Caco-2 (cell line): ENCODE results near the gene SAMD4A. TPM values are rescaled to one million over a fixed set of nuclear protein-coding genes. Genes with fewer than 3 reads are reported as not detected.

Experiments
- BruUV-seq: library from RNA; stranded (reverse); fragments of 400-500 nt; replicated peaks from 2 replicates; lab custom pipeline; 2021; lab: Mats Ljungman, UMichigan
- CTCF ChIA-PET: fragments of 300-600 bp; sonication (Branson Sonifier 250); formaldehyde crosslinking; loops from one replicate; lab custom pipeline; 2022; ENCODE audit warnings: antibody characterized with exemption; lab: Charles Lee
- POLR2A ChIA-PET: fragments of 300-600 bp; sonication (Branson Sonifier 250); formaldehyde crosslinking; loops from one replicate; lab custom pipeline; 2022; ENCODE audit warnings: antibody characterized with exemption; lab: Charles Lee
- DNase-seq, 2 experiments: peaks; one replicate each; pipeline versions ENCODE4 v3.0.0 to v3.0.0-alpha.2; 2020 to 2022
- H3K27me3 ChIP-seq: replicated peaks from 2 replicates; pipeline ENCODE4 v1.6.0; 2011; ENCODE audit warnings: low read length; ENCODE audit not compliant: control insufficient read depth, insufficient read depth
- H3K36me3 ChIP-seq: 2 replicates; pipeline ENCODE4 v1.5.1; 2011; ENCODE audit warnings: low read length; ENCODE audit not compliant: control insufficient read depth, insufficient read depth
- H3K4me1 ChIP-seq: fragments of 250-450 bp; sonication (Bioruptor Pico); 2 replicates; pipeline ENCODE4 v1.5.1; 2020; ENCODE audit warnings: mild to moderate bottlenecking
- H3K4me3 ChIP-seq: 2 replicates; pipeline ENCODE4 v1.5.1; 2011; ENCODE audit warnings: low read depth, mild to moderate bottlenecking, control low read depth, low read length
- H3K9me3 ChIP-seq: fragments of 250-450 bp; sonication (Bioruptor Pico); 2 replicates; pipeline ENCODE4 v1.5.1; 2020; ENCODE audit warnings: mild to moderate bottlenecking, moderate library complexity
- H3K27ac Mint-ChIP-seq: one replicate; pipeline ENCODE4 v1.8.0; 2022; ENCODE audit warnings: mixed read lengths; ENCODE audit not compliant: unreplicated experiment
- H3K27me3 Mint-ChIP-seq: one replicate; pipeline ENCODE4 v1.8.0; 2022; ENCODE audit warnings: mixed read lengths; ENCODE audit not compliant: insufficient read depth, unreplicated experiment
- H3K36me3 Mint-ChIP-seq: one replicate; pipeline ENCODE4 v1.8.0; 2022; ENCODE audit warnings: mild to moderate bottlenecking, mixed read lengths; ENCODE audit not compliant: insufficient read depth, unreplicated experiment
- H3K4me1 Mint-ChIP-seq: one replicate; pipeline ENCODE4 v1.8.0; 2022; ENCODE audit warnings: low read depth, mixed read lengths; ENCODE audit not compliant: unreplicated experiment
- H3K4me3 Mint-ChIP-seq: one replicate; pipeline ENCODE4 v1.8.0; 2022; ENCODE audit warnings: mild to moderate bottlenecking, moderate library complexity, mixed read lengths; ENCODE audit not compliant: unreplicated experiment
- H3K9me3 Mint-ChIP-seq: one replicate; pipeline ENCODE4 v1.8.0; 2022; ENCODE audit warnings: mixed read lengths; ENCODE audit not compliant: unreplicated experiment
- intact Hi-C: fragments of 100-400 bp; cut with micrococcal nuclease; formaldehyde crosslinking; loops from one replicate; pipeline ENCODE4 v1.10.0; 2022; ENCODE audit not compliant: unreplicated experiment
- total RNA-seq: library from RNA; stranded (reverse); gene quantifications from 2 replicates; pipeline ENCODE4 v1.2.3, GENCODE V29; 2022
- TF ChIP-seq, protein P1 (sequence below), 2 experiments: fragments of 200-600 bp in 1 of 2; IDR thresholded peaks; 1 replicate in 1 of 2; 2 replicates in 1 of 2; pipeline versions ENCODE4 v1.5.1 to v1.8.0; 2011 to 2022; ENCODE audit warnings: antibody characterized with exemption in 1 of 2, control low read depth in 1 of 2, inconsistent platforms in 1 of 2, low read depth in 1 of 2, low read length in 1 of 2, mild to moderate bottlenecking in 1 of 2, moderate library complexity in 1 of 2; ENCODE audit not compliant: insufficient read depth in 1 of 2, severe bottlenecking in 1 of 2, unreplicated experiment in 1 of 2

SAMD4A gene
- total RNA-seq, 1 experiment from 2014 or later = 60.8 TPM

GRCh38 chr14:54638135-54638446, 71.2 kb downstream of the SAMD4A start:
- Mint-ChIP-seq H3K9me3 (no peaks in the 10 kb centered on the region), H3K4me3 (no peak overlapping the region), H3K4me1 (peaks cover 50% of the 10 kb centered on the region), H3K36me3 (peaks cover 32% of the 10 kb centered on the region), H3K27ac (no peak overlapping the region), H3K27me3 (no peaks in the 10 kb centered on the region)
- Histone ChIP-seq H3K27me3 (no peaks in the 10 kb centered on the region), H3K9me3 (no peaks in the 10 kb centered on the region), H3K36me3 (no peaks in the 10 kb centered on the region), H3K4me1 (peaks cover 38% of the 10 kb centered on the region), H3K4me3 (no peak overlapping the region)
- no TSS peak for BruUV-seq
- intact Hi-C loops = no loop called here
- CTCF ChIA-PET = no interaction called here
- POLR2A ChIA-PET = no interaction called here
- DNase-seq = no peak
- TF ChIP-seq, protein P1, sequence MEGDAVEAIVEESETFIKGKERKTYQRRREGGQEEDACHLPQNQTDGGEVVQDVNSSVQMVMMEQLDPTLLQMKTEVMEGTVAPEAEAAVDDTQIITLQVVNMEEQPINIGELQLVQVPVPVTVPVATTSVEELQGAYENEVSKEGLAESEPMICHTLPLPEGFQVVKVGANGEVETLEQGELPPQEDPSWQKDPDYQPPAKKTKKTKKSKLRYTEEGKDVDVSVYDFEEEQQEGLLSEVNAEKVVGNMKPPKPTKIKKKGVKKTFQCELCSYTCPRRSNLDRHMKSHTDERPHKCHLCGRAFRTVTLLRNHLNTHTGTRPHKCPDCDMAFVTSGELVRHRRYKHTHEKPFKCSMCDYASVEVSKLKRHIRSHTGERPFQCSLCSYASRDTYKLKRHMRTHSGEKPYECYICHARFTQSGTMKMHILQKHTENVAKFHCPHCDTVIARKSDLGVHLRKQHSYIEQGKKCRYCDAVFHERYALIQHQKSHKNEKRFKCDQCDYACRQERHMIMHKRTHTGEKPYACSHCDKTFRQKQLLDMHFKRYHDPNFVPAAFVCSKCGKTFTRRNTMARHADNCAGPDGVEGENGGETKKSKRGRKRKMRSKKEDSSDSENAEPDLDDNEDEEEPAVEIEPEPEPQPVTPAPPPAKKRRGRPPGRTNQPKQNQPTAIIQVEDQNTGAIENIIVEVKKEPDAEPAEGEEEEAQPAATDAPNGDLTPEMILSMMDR (IDR thresholded peaks at IDR 0.05; ENCODE audit: insufficient read depth in 1 of 2, low read depth in 1 of 2, low read length in 1 of 2, severe bottlenecking in 1 of 2, unreplicated experiment in 1 of 2) = no peak

DNA sequence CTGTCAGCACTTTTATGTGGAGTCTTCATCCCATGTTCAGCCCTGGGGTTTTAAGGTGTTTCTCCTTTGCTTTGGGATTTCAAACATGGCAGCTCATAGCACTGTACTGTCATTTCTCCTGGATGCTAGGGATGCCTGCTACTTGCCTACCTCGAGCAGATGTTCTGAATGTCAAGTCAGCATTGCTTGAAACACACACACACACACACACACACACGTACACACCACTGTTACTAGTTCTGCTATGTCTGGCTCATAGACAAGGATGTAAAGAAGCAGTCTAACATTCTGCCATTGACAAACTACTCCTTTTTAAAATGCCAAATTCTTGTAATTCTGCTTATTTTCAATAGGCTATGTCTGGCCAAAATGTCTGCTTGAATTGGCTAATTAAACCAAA, 72.7 kb downstream of the SAMD4A start:
- POLR2A ChIA-PET = no interaction called here
- no peaks in the 10 kb centered on the region for H3K9me3 Mint-ChIP-seq
- BruUV-seq = no TSS peak

GRCh38 chr14:54640506-54640905, 73.6 kb downstream of the SAMD4A start:
- Mint-ChIP-seq H3K27ac (peak overlapping the region; percentile 66), H3K27me3 (no peaks in the 10 kb centered on the region), H3K36me3 (peaks cover 32% of the 10 kb centered on the region), H3K4me1 (peaks cover 50% of the 10 kb centered on the region), H3K4me3 (no peak overlapping the region), H3K9me3 (no peaks in the 10 kb centered on the region)
- ChIA-PET POLR2A (no interaction called here), CTCF (no interaction called here)
- DNase-seq = no peak
- Histone ChIP-seq H3K4me1 (peaks cover 54% of the 10 kb centered on the region), H3K27me3 (no peaks in the 10 kb centered on the region), H3K36me3 (no peaks in the 10 kb centered on the region), H3K9me3 (no peaks in the 10 kb centered on the region), H3K4me3 (no peak overlapping the region)
- TF ChIP-seq, protein P1 (IDR thresholded peaks at IDR 0.05; ENCODE audit: insufficient read depth in 1 of 2, low read depth in 1 of 2, low read length in 1 of 2, severe bottlenecking in 1 of 2, unreplicated experiment in 1 of 2) = no peak
- no TSS peak for BruUV-seq
- intact Hi-C loops = no loop called here

More for the DNA sequence above, 72.7 kb downstream of the SAMD4A start:
- Mint-ChIP-seq H3K4me1 (peaks cover 50% of the 10 kb centered on the region), H3K4me3 (no peak overlapping the region), H3K27me3 (no peaks in the 10 kb centered on the region), H3K27ac (peak overlapping the region; percentile 32), H3K36me3 (peaks cover 32% of the 10 kb centered on the region)
- TF ChIP-seq, protein P1 (IDR thresholded peaks at IDR 0.05; ENCODE audit: insufficient read depth in 1 of 2, low read depth in 1 of 2, low read length in 1 of 2, severe bottlenecking in 1 of 2, unreplicated experiment in 1 of 2) = no peak
- Histone ChIP-seq H3K36me3 (no peaks in the 10 kb centered on the region), H3K4me1 (peaks cover 47% of the 10 kb centered on the region), H3K27me3 (no peaks in the 10 kb centered on the region), H3K4me3 (no peak overlapping the region), H3K9me3 (no peaks in the 10 kb centered on the region)
- DNase-seq = no peak
- CTCF ChIA-PET = no interaction called here
- intact Hi-C loops = no loop called here
